ENCODE data around the gene VPS35L.
"Not testable (repeated sequence)": the region's sequence is repeated elsewhere in the genome, so short reads cannot be mapped to it uniquely, and the experiment has no call there.

VPS35L gene

DNA sequence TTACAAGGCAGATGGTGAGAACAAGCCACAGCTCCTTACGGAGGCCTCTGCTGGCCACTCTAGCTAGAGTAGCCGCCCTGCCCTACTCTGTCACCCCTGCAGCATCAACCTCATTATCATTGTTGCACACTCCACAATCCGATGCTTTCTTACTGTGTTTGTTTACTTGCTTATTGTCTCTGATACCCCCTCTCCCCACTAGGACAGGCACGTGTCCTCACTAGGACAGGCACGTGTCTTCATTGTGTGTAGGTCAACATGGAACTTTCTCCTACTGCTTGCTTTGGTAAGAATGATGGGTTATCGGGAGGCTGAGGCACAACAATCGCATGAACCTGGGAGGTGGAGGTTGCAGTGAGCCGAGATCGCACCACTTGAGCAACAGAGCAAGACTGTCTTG is 98.6 kb downstream of the VPS35L start:
- DNase-seq (ENCODE audit: low spot score), result no peak

DNA sequence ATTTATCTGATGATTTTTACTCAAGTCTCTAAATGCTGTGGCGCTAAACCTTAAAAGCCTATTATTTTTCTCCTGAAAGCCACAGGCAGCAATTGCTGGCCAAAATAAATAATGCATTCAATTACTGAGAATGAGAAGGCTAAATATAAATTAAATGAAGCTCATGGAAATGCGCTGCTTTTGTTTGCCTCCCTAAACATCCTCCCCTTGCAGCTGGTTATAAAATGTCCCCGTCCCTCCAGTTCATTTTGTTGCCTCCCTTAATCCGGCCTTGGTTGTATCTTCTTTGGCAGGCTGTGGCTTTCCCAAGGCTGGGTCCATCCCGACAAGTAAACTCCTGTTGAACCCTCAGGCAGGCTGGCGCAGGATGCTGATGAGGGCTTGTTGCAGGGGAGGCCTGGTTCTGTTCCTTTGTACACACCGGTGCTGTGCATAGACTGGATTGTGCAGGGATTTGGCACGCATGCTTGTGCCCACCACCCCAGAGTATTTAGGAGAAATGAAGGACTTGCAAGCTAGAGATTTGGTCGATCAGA is 99.8 kb downstream of the VPS35L start:
- DNase-seq (ENCODE audit: low spot score), result no peak

DNA sequence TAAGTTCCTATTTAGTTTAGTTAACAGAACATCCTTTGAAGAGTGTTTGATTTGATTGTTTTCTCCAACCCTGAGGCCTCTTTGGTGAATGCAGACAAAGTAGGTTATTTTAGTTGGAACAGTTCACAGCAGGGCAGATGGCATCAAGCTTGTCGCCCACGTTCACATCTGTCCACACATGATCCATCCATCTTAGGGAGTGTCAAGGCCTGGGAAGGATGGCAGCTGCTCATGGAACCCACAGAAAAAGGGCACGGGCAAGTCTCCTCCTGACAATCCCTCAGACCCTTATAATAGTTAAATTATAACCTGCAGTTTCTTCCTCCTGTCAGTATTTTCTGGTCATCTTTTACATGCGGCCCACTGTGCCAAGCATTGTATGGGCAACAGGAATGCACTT is 102.3 kb downstream of the VPS35L start:
- DNase-seq (ENCODE audit: low spot score), result no peak

DNA sequence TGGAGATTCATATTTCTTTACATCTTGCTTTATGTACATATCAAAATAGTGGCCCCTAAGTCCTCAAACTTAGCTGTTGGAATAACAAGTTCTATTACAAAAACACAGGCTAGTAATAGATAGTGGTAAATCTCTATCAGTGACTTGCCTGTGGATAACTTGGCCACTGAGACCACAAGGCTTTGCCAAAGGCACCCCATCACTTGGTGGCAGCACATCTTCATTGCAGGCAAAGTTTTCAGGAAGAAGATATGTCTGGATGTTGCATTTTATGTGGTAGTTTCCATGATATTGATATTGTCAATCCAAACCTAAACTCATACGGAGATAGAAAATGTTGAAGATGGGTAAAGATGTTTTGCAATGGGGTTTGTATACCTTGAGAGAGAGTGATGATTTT is 104.1 kb downstream of the VPS35L start:
- DNase-seq (ENCODE audit: low spot score), result no peak

DNA sequence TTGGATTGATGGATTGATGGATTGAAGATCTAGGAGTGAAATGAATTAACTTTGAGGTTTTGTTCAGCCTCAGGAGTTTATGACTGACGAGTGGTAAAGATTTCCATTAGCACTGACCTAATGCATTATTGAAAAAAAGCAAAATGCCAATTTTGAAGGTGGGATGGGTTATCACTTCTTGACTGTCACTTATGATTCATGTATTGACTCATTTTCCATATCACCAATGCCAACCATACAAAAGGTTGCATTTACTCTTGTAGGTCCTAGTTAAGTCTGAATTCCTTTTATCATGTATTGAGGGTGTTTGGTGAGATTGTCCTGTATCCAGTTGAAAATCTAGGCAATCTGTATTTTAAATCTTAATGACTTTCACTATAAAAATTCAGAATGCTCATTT is 104.9 kb downstream of the VPS35L start:
- no peak for DNase-seq (ENCODE audit: low spot score)

DNA sequence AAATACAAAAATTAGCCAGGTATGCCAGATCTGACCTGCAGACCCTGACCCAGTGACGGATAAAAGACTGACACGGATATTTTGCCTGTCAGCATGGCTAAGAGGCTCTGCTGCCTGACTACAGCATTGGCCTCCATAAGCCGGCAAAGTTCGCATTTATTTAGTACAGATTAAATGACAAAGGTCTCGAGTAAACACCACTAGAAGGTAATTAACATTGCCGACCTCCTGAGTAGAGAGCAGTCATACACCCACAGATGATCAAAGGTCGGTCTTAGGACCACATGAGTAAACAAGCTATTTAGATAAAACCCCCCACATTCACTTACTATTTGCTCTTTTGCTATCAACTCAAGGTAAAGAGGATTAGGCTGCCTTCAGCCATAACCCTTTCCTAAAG is 106.8 kb downstream of the VPS35L start:
- DNase-seq (ENCODE audit: low spot score), result no peak

DNA sequence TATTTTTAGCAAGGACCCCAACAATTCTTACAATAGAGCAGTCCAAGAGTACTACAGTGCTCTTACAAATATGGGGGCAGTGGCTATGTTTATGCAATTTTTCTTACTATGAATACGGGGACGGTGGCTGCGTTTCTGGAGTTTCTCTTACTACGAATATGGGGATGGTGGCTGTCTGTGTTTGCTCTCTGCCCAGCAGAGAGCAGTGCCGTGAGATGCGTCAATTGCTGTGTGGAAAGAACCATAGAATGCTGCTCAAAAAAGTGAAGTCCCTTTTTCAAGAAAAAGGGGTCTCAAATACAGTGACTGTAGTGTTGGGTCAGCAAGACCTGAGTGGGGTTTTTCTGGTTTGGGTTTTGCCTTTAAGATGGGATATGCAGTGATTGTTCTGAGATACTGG is 108.7 kb downstream of the VPS35L start:
- DNase-seq (ENCODE audit: low spot score), result no peak

DNA sequence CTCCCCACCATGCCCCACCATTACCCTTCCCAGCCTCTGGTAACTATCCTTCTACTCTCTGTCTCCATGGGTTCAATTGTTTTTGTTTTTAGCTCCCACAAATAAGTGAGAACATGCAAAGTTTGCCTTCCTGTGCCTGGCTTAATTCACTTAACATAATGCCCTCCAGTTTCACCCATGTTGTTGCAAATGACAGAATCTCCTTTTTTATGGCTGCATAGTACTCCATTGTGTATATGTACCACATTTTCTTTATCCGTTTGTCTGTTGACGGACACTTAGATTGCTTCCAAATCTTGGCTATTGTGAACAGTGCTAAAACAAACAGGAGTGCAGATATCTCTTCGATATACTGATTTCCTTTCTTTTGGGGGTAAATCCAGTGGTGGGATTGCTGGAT is 109.8 kb downstream of the VPS35L start:
- DNase-seq (ENCODE audit: low spot score), result not testable (repeated sequence)

DNA sequence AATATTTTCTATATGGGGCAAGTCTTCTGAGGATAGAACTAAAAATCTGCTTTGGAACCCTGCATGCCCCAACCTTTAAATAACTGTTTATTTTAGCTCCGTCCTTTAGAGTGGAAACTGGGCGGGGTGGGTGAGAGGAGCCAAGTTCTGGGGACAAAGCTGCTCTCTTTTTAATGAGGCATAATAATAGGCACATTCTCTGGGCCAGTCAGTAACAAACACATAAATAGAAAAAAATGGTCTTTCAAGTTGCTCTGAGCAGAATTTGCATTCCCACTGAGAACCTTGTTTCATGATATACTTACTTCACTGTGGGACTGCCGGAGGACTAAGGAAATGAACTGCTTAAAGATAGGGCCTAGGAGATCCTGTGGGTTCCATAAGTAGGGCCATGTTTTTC is 111.0 kb downstream of the VPS35L start:
- DNase-seq (ENCODE audit: low spot score), result no peak

DNA sequence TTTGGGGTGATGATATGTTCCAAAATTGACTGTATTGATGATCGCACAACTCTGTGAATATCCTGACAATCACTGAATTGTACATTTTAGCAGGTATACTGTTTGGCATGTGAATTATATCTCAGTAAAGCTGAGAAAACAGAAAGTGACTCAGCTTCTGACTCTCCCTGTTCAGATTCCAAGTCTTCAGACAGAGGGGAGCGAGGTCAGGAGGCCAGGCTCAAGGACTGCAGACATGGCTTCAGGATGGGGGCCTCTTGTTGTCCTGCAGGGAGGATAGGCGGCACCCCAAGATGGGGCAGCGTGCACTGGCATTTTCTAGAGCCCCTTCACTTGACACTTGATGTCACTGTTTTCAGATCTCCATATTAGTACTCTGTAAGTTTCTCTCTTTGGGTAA is 116.9 kb downstream of the VPS35L start:
- DNase-seq (ENCODE audit: low spot score), result no peak

DNA sequence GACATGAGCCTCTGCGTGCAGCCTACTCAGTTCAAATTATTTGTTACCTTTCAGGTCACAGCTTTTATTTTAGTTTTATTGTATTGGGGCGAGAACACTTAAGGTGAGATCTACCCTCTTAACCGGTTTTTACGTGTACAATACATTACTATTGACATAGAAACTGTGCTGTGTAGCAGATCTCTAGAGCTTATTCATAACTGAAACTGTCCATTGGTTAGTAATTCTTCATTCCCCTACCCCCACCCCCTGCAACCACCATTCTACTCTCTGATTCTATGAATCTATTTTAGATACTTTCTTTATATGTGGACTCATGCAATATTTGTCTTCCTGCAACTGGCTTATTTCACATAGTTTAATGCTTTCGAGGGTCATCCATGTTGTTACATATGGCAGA is 119.0 kb downstream of the VPS35L start:
- no peak for DNase-seq (ENCODE audit: low spot score)

DNA sequence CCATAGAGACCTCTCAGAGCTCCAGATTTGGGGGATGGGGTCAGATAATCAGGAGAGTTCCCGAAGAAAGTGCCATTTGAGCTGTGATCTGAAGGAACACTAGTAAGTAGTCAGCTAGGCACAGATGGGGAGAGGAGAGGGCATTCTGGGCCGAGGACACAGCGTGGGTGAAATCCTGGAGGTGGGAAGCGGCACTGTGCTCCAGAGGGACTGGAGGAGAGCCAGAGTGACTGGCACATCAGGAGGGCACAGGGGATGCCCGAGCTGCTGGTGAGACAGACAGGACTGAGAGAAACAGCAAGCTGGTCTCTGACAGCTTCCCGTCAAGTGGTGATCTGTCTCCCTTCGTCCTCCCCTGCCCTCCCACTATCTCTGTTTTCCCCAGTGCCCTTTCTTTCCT is 121.9 kb downstream of the VPS35L start:
- no peak for DNase-seq (ENCODE audit: low spot score)

DNA sequence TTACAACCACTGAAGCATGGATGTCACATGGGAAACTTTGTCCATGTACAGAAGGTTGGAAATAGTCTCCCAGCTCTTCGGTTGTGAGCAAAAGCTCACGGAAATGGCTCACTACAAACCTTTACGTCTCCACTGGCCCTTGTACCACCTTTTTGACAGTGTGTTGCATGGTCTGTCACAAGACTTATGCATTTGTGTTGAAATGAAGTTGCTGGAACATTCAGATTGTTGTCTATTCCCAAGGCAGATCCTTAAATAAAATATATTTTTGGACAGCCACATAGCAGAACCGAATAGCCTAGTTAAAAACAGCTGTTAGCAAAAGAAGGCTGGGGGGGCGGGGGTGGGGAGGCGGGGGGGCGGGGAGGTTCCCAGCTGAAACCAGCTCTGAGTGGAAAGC is 123.3 kb downstream of the VPS35L start:
- no peak for DNase-seq (ENCODE audit: low spot score)

DNA sequence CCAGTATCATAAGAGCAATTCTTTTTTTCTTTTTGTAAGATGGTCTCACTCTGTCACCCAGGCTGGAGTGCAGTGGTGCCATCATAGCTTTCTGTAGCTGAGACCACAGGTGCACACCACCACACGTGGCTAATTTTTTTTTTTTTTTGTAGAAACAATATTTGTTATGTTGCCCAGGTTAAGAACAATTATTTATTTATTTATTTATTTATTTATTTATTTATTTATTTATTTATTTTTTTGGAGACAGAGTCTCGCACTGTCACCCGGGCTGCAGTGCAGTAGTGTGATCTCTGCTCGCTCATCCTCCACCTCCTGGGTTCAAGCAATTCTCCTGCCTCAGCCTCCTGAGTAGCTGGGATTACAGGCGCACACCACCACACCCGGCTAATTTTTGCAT is 123.8 kb downstream of the VPS35L start:
- DNase-seq (ENCODE audit: low spot score), result not testable (repeated sequence)

DNA sequence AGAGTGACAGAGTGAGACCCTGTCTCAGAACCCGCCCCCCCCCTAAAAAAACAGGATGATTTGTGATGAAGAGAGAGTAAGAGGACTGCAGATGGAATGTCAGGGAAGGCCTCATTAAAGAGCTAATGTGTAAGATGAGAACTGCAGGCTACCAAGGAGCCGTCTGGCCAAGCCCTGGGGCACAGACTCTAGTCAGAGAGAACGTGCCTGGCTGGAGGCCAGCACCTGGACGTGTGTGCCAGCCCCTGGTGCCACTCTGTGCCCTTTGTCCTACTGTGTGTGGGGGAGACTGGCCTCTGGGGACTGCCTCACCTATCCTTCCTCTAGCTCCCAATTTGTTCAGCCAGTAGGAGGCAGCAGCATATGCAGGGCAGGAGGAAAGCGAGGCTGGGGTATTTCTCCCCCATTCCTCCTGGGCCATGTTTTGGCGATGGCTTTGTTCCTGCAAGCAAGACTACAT is 125.4 kb downstream of the VPS35L start:
- no peak for DNase-seq (ENCODE audit: low spot score)

DNA sequence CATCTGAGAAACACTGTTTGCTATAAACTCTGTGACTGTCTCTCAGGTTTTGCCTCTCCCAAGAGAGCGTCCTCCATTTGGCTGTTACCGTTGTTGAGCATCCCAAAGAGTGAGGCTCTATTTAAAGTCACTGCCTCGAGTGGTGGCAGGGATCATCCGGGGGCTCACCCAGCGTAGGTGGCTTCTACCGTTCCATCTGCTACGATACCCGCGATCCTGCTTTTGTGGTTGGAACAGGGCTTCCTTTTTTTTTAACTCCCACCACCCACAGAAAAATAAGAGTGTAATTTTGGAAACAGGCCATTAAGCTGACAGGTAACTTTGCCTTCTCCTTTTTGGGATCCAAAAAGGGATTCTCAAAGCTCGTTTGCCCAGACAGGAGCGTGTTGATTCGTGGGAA is 126.1 kb downstream of the VPS35L start:
- no peak for DNase-seq (ENCODE audit: low spot score)

DNA sequence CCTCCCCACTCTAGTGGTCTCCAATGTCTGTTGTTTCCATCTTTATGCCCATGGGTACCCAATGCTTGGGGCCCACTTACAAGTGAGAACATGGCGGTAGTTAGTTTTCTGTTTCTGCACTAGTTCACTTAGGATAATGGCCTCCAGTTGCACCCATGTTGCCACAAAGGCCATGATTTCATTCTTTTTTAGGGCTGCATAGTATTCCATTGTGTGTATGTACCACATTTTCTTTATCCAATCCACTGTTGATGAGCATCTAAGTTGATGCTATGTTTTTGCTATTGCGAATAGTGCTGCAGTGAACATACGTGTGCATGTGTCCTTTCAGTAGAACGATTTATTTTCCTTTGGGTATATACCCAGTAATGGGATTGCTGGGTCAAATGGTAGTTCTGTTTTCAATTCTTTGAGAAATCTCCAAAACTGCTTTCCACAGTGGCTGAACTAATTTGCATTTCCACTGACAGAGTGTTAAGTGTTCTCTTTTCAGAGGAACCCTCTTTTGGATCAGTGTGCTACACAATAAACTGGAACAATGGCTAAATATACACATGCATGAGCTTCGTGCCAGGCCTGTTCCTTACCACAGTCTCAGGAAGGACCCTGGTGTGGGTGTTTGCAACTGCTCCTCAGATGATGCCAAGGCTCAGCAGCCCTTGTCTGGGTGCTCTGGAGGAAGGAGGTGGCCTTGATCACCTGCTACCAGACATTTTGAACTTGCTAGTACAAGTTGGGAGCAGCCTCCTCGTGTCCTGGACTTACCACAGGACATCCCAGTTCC is 128.1 kb downstream of the VPS35L start:
- DNase-seq (ENCODE audit: low spot score), result no peak

DNA sequence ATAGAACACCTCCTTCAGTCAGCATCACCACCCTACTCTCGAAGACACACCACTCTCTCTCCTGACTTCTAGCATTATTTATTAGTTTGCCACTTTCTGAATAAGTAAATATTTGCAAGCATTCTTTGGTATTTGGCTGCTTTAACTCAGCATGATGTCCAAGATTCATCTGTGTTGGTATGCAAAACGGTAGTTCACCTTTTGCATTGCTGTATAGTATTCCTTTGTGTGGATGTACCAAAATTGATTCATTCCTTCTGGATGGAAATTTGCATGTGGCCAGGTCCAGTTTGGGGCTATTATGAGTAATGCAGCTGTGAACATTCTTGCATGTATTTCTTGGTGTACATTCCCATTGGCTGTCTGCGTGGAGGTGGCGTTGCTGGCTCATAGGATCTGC is 129.7 kb downstream of the VPS35L start:
- no peak for DNase-seq (ENCODE audit: low spot score)

DNA sequence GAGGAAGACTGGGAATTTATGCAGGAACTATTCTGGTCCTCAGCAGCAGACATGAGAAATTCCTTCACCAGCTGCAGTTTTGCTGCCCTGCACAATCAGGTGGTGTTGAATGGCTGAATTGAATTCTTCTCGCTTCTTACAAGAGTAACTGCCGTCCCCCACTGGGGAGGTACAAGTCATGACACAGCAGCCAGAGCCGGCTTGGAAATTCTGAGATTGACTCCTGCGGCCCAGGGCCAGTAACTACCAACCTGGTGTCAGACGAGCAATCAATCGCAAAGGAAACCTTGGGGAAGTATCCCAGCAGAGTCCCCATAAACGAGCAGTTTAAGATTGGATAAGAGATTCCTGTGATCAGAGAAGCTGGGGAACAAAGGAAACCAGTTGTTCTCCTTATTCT is 131.8 kb downstream of the VPS35L start:
- no peak for DNase-seq (ENCODE audit: low spot score)

DNA sequence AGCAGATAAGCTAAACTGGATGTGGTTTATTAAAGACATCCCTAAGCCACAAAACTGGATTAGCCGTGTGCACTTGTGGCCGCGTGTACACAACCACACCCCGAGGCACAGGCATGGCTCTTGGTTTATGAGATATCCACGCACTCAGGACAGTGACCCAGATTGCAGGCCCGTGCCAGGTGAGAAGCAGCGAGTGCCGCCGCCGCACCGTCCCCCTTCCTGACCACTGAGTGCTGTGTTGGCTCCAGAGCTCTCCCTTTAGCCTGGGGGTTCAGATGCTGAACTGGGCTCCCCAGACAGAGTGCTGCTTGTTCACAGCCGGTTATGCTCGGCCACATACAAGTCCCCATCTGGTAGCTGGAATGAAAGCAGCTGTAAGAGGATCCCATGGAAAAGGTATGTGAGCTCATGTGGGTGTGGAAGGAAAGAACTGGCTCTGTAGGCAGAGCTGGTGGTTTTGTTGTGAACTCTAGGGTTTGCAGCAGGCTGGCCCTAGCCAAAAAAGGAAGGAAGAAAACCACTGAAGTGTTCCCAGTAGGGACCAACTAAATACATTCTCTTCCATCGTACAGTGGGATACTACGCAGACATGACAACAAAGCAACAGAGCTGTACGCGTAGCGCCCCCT is 133.0 kb downstream of the VPS35L start:
- no peak for DNase-seq (ENCODE audit: low spot score)

DNA sequence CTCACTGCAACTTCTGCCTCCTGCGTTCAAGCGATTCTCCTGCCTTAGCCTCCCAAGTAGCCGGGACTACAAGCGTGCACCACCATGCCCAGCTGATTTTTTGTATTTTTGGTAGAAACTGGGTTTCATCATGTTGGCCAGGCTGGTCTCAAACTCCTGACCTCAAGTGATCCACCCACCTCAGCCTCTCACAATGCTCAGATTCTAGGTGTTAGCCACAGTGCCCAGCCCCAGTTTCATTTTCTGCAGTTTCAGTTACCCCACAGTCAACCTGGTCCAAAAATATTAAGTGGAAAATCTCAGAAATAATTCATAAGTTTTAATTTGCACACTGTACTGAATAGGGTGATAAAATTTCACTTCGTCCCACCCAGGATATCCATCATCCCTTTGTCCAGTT is 133.8 kb downstream of the VPS35L start:
- no peak for DNase-seq (ENCODE audit: low spot score)

DNA sequence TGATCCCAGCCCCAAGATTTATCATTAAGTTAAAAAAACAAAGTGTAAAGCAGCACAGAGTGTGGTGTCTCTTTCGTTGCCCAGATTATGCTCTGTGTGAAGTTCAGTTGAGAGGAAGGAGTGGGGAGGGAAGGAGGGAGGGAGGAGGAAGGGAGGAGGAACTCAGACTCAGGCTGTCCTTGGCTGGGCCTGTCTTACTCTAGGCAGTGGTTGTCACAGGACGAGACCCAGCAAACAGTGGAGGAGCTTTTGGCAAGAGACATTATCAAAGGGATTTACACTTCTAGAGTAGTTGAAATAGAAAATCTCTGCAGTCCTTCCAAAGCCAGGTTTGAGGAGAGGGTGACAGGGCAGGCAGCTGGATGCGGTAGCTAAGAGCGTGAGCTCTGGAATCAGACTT is 134.7 kb downstream of the VPS35L start:
- DNase-seq (ENCODE audit: low spot score), result no peak

DNA sequence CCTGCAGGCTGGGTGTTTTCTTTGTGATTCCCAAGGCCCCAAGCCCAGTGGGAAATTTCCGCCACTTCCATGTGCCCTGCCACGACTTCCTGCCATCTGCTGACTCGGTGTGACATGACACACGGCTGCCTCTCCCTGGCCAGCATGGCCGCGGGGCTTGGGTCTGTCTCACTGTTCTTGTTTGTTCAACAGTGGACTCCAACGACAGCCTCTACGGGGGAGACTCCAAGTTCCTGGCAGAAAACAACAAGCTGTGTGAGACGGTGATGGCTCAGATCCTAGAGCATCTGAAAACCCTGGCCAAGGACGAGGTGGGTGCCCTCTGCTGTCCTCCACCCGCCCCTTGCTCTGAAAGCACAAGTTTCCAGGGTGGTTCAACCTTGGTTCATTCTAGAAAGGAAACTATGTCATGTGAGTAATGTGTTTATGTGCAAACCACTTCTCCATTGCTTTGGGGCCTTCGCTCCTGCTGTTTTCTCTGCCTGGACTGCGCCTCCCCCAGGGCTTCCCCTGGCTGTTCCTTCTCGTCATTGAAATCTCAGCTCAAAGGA is 135.7 kb downstream of the VPS35L start:
- DNase-seq (ENCODE audit: low spot score), result no peak

Data from AG08395 (cell line).